HCT116 (cell line): ENCODE data around the gene SKIC8. TPM values are rescaled to one million over a fixed set of nuclear protein-coding genes. Genes with fewer than 3 reads are reported as not detected.

Source experiments
- ATAC-seq: fragments of 200-7000 bp; cut with Tn5 transposase; 2 replicates; pipeline ENCODE4 v1.9.1; 2020; ENCODE audit warnings: mild to moderate bottlenecking, moderate library complexity
- BruUV-seq: library from RNA; stranded (reverse); fragments of 400-500 nt; replicated peaks from 2 replicates; lab custom pipeline; 2021; lab: Mats Ljungman, UMichigan
- CTCF ChIA-PET: fragments of 300-600 bp; sonication (Branson Sonifier 250); formaldehyde crosslinking; loops from one replicate; lab custom pipeline; 2021; ENCODE audit warnings: antibody characterized with exemption; lab: Charles Lee
- POLR2A ChIA-PET: fragments of 300-600, 350-600 bp; sonication (Branson Sonifier 250); formaldehyde crosslinking; loops from one replicate; lab custom pipeline; 2021; ENCODE audit warnings: antibody characterized with exemption; lab: Charles Lee
- RAD21 ChIA-PET, 2 experiments: fragments of 300-600 bp; sonication (Branson Sonifier 250); formaldehyde crosslinking; loops; one replicate each; lab custom pipeline; 2023; ENCODE audit warnings: low total read pairs in 2 of 2; ENCODE audit not compliant: uncharacterized antibody in 2 of 2, unreplicated experiment in 2 of 2, low non-redundant PET in 1 of 2; lab: Charles Lee
- DNase-seq: peaks from one replicate; pipeline ENCODE4 v3.0.0-alpha.2; 2010; ENCODE audit warnings: low read depth, low spot score
- H2AFZ ChIP-seq: fragments of 200-600 bp; shearing (Covaris generic), sonication (generic); 2 replicates; pipeline ENCODE4 v1.6.1; 2017; ENCODE audit warnings: low read depth, mixed run types, mixed read lengths, antibody characterized with exemption, low read length; ENCODE audit not compliant: poor library complexity, severe bottlenecking
- H3K27ac ChIP-seq: 2 replicates; pipeline ENCODE4 v1.5.1; 2012; ENCODE audit warnings: low read depth, low read length
- H3K27me3 ChIP-seq: fragments of 200-600 bp; sonication (generic); 2 replicates; pipeline ENCODE4 v1.6.1; 2016; ENCODE audit warnings: mixed run types, low read length, mixed read lengths; ENCODE audit not compliant: insufficient read depth
- H3K36me3 ChIP-seq, 2 experiments: fragments of 200-500 bp in 1 of 2; fragments of 200-600 bp in 1 of 2; sonication (Bioruptor generic) in 1 of 2; sonication (generic) in 1 of 2; 2 replicates each; pipeline versions ENCODE4 v1.5.1 to v1.6.1; 2014 to 2016; ENCODE audit warnings: low read length in 2 of 2, inconsistent platforms in 1 of 2, mixed read lengths in 1 of 2, mixed run types in 1 of 2; ENCODE audit not compliant: insufficient read depth in 2 of 2, control insufficient read depth in 1 of 2
- H3K4me1 ChIP-seq, 2 experiments: fragments of 200-600 bp in 1 of 2; sonication (generic) in 1 of 2; 2 replicates each; pipeline versions ENCODE4 v1.5.1 to v1.6.1; 2012 to 2017; ENCODE audit warnings: low read length in 2 of 2, inconsistent platforms in 1 of 2, mild to moderate bottlenecking in 1 of 2, mixed read lengths in 1 of 2, mixed run types in 1 of 2, moderate library complexity in 1 of 2; ENCODE audit not compliant: insufficient read depth in 2 of 2, control insufficient read depth in 1 of 2
- H3K4me2 ChIP-seq: fragments of 200-600 bp; sonication (generic); 2 replicates; pipeline ENCODE4 v1.6.1; 2017; ENCODE audit warnings: mixed run types, low read length, mixed read lengths
- H3K4me3 ChIP-seq, 2 experiments: fragments of 200-600 bp in 1 of 2; sonication (generic) in 1 of 2; replicated peaks in 1 of 2; 2 replicates each; pipeline ENCODE4 v1.5.1; 2011 to 2016; ENCODE audit warnings: low read length in 2 of 2, control low read depth in 1 of 2, low read depth in 1 of 2, mild to moderate bottlenecking in 1 of 2, mixed read lengths in 1 of 2, mixed run types in 1 of 2
- H3K79me2 ChIP-seq: fragments of 200-600 bp; sonication (generic); 2 replicates; pipeline ENCODE4 v1.6.1; 2017; ENCODE audit warnings: mild to moderate bottlenecking, mixed run types, low read length, moderate library complexity, mixed read lengths; ENCODE audit not compliant: insufficient read depth
- H3K9ac ChIP-seq: fragments of 200-600 bp; sonication (generic); 2 replicates; pipeline ENCODE4 v1.6.1; 2016; ENCODE audit warnings: low read length, mixed read lengths
- H3K9me2 ChIP-seq: fragments of 200-600 bp; sonication (generic), shearing (Covaris generic); 2 replicates; pipeline ENCODE4 v1.6.1; 2017; ENCODE audit warnings: mixed run types, mild to moderate bottlenecking, moderate library complexity; ENCODE audit not compliant: insufficient read depth
- H3K9me3 ChIP-seq, 2 experiments: fragments of 200-500 bp in 1 of 2; fragments of 200-600 bp in 1 of 2; sonication (Bioruptor generic) in 1 of 2; sonication (generic) in 1 of 2; 2 replicates each; pipeline ENCODE4 v1.6.1; 2014 to 2017; ENCODE audit warnings: low read length in 2 of 2, mixed read lengths in 2 of 2, inconsistent platforms in 1 of 2, low read depth in 1 of 2, mild to moderate bottlenecking in 1 of 2, mixed run types in 1 of 2, moderate library complexity in 1 of 2; ENCODE audit not compliant: control insufficient read depth in 1 of 2, insufficient read depth in 1 of 2
- H4K20me1 ChIP-seq: fragments of 200-600 bp; sonication (generic), shearing (Covaris generic); 2 replicates; pipeline ENCODE4 v1.6.1; 2017; ENCODE audit warnings: mixed run types, mild to moderate bottlenecking, moderate library complexity; ENCODE audit not compliant: insufficient read depth
- ATF3 ChIP-seq: IDR thresholded peaks from 2 replicates; pipeline ENCODE4 v1.6.1; 2012
- CBX3 ChIP-seq: IDR thresholded peaks from 2 replicates; pipeline ENCODE4 v1.6.1; 2012; ENCODE audit warnings: low read depth
- CEBPB ChIP-seq: IDR thresholded peaks from 2 replicates; pipeline ENCODE4 v1.6.1; 2012; ENCODE audit warnings: low read depth
- CTCF ChIP-seq, 3 experiments: fragments of 200-600 bp in 1 of 3; sonication (generic) in 1 of 3; IDR thresholded peaks in 2 of 3; conservative IDR thresholded peaks in 1 of 3; 2 replicates each; pipeline ENCODE4 v1.5.1; 2012 to 2017; ENCODE audit warnings: low read depth in 2 of 3, low read length in 2 of 3, antibody characterized with exemption in 1 of 3, borderline replicate concordance in 1 of 3, control low read depth in 1 of 3, mild to moderate bottlenecking in 1 of 3, mixed read lengths in 1 of 3, mixed run types in 1 of 3, moderate library complexity in 1 of 3; ENCODE audit not compliant: insufficient read depth in 1 of 3
- ELF1 ChIP-seq: IDR thresholded peaks from 2 replicates; pipeline ENCODE4 v1.6.1; 2012; ENCODE audit warnings: low read depth, borderline replicate concordance
- EZH2phosphoT487 ChIP-seq: fragments of 200-600 bp; IDR thresholded peaks from 2 replicates; pipeline ENCODE4 v1.6.1; 2018; ENCODE audit warnings: antibody characterized with exemption, borderline replicate concordance
- FOSL1 ChIP-seq: IDR thresholded peaks from 2 replicates; pipeline ENCODE4 v1.6.1; 2012; ENCODE audit warnings: low read depth
- MAX ChIP-seq: IDR thresholded peaks from 2 replicates; pipeline ENCODE4 v1.6.1; 2012
- POLR2A ChIP-seq: IDR thresholded peaks from 2 replicates; pipeline ENCODE4 v1.7.0; 2011; ENCODE audit warnings: borderline replicate concordance; ENCODE audit not compliant: insufficient read depth, insufficient read length; ENCODE audit errors: extremely low read depth
- RAD21 ChIP-seq: IDR thresholded peaks from 2 replicates; pipeline ENCODE4 v1.6.1; 2012; ENCODE audit warnings: low read depth, mild to moderate bottlenecking
- SIN3A ChIP-seq: IDR thresholded peaks from 2 replicates; pipeline ENCODE4 v1.6.1; 2012; ENCODE audit warnings: low read depth
- SP1 ChIP-seq: IDR thresholded peaks from 2 replicates; pipeline ENCODE4 v1.6.1; 2012; ENCODE audit warnings: low read depth
- TCF7L2 ChIP-seq: IDR thresholded peaks from 2 replicates; pipeline ENCODE4 v1.7.0; 2011; ENCODE audit warnings: borderline replicate concordance, inconsistent platforms; ENCODE audit not compliant: insufficient read depth, insufficient read length; ENCODE audit errors: extremely low read depth
- YY1 ChIP-seq: IDR thresholded peaks from 2 replicates; pipeline ENCODE4 v1.6.1; 2011; ENCODE audit warnings: low read length, low read depth, moderate library complexity, mild to moderate bottlenecking; ENCODE audit not compliant: insufficient replicate concordance; ENCODE audit errors: extremely low read depth
- ZBTB33 ChIP-seq: IDR thresholded peaks from 2 replicates; pipeline ENCODE4 v1.6.1; 2011; ENCODE audit warnings: mild to moderate bottlenecking, low read length, moderate library complexity; ENCODE audit not compliant: insufficient replicate concordance; ENCODE audit errors: extremely low read depth
- ZFX ChIP-seq: fragments of 450-650 bp; IDR thresholded peaks from 2 replicates; pipeline ENCODE4 v1.6.1; 2017
- ZNF274 ChIP-seq: fragments of 200-500 bp; sonication (Bioruptor generic); IDR thresholded peaks from 2 replicates; pipeline ENCODE4 v1.6.1; 2014; ENCODE audit warnings: mild to moderate bottlenecking, low read depth, low read length, inconsistent platforms
- intact Hi-C: fragments of 100-400 bp; cut with micrococcal nuclease; formaldehyde crosslinking; loops from 2 replicates; pipeline ENCODE4 v1.10.0; 2022
- total RNA-seq: library from RNA; stranded (reverse); gene quantifications from one replicate; pipeline ENCODE4 v1.2.1, GENCODE V29; 2021; ENCODE audit not compliant: unreplicated experiment

The SKIC8 gene
- total RNA-seq, 1 experiment from 2014 or later = 57.1 TPM

- no peak for TF ChIP-seq MAX
Measured at GRCh38 chr15:78276064-78276943, 23.1 kb downstream of the SKIC8 start (continued).

GRCh38 chr15:78274994-78275393, 24.4 kb downstream of the SKIC8 start:
- no peaks in the 10 kb centered on the region for H3K9me2 ChIP-seq
- intact Hi-C loops = no loop called here
- no peak for ATAC-seq
- no peaks in the 10 kb centered on the region for H3K27me3 ChIP-seq
- H3K4me3 ChIP-seq = no peak overlapping the region
- no TSS peak for BruUV-seq
- ChIA-PET POLR2A (no interaction called here), RAD21 (no interaction called here), CTCF (no interaction called here)
- H3K36me3 ChIP-seq = peaks cover 45 to 57% of the 10 kb centered on the region in 2 experiments
- no peaks in the 10 kb centered on the region for H3K9me3 ChIP-seq
- H3K9ac ChIP-seq = no peak overlapping the region
- no peaks in the 10 kb centered on the region for H4K20me1 ChIP-seq
- DNase-seq = no peak
- no peak overlapping the region for H2AFZ ChIP-seq
- H3K79me2 ChIP-seq = peaks cover 74% of the 10 kb centered on the region
- no peak overlapping the region for H3K27ac ChIP-seq
- H3K4me1 ChIP-seq = no peaks in the 10 kb centered on the region
- no peak overlapping the region for H3K4me2 ChIP-seq
- no peak for TF ChIP-seq CEBPB
- no peak for TF ChIP-seq CBX3
- no peak for TF ChIP-seq ATF3
- no peak for TF ChIP-seq ZFX
- TF ChIP-seq SP1 = no peak
- TF ChIP-seq FOSL1 = no peak
- TF ChIP-seq POLR2A = no peak
- TF ChIP-seq YY1 = no peak
- TF ChIP-seq RAD21 = no peak
- TF ChIP-seq CTCF (IDR thresholded peaks at IDR 0.05 in 2 of 3, conservative IDR thresholded peaks at IDR 0.05 in 1 of 3; ENCODE audit: borderline replicate concordance in 1 of 3, insufficient read depth in 1 of 3, low read depth in 2 of 3, low read length in 2 of 3) = no peak
- no peak for TF ChIP-seq SIN3A
- no peak for TF ChIP-seq TCF7L2
- TF ChIP-seq ELF1 = no peak
- no peak for TF ChIP-seq ZBTB33
- no peak for TF ChIP-seq ZNF274
- TF ChIP-seq EZH2phosphoT487 = no peak
